ENCODE results near the gene HOXD3.

Gene HOXD3

DNA sequence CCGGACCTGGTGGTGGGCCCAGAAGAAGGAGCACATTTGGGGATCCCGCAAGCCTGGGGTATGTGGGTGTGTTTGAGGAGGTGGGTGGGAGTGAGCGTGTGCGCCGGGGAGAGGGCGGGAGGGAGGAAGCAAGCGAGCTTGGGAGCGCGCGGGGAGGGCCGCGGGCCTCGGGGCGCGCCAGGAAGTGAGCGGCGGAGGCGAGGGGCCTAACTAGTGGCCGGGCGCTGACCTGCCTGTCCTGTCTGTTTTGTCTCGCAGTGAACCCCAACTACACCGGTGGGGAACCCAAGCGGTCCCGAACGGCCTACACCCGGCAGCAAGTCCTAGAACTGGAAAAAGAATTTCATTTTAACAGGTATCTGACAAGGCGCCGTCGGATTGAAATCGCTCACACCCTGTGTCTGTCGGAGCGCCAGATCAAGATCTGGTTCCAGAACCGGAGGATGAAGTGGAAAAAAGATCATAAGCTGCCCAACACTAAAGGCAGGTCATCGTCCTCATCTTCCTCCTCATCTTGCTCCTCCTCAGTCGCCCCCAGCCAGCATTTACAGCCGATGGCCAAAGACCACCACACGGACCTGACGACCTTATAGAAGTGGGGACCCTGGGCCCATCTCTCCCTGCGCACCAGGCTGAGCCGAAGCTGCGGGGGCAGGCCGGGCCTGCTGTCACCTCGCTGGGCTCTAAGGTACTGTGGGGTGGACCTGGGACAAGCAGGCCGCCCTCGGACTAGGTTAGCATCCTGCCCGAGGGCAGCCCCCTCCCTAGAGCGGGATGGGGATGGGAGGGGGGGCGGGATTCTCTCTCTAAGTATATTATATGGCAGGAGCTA is 4.5 kb upstream of the HOXD3 start:
- Histone ChIP-seq H3K9me3 (replicated peaks; ENCODE audit: insufficient read depth, low read length) (no peaks in the 10 kb centered on the region), H3K4me3 (ENCODE audit: low read length) (no peak overlapping the region), H3K36me3 (replicated peaks; ENCODE audit: insufficient read depth, low read length) (no peaks in the 10 kb centered on the region), H3K9me2 (replicated peaks; ENCODE audit: insufficient read depth, low read length) (no peaks in the 10 kb centered on the region), H2AFZ (ENCODE audit: low read length) (no peak overlapping the region), H3K79me2 (ENCODE audit: low read length) (no peaks in the 10 kb centered on the region), H3K4me1 (ENCODE audit: low read length) (no peaks in the 10 kb centered on the region), H3K9ac (ENCODE audit: low read length) (no peak overlapping the region), H3K4me2 (ENCODE audit: low read depth, low read length) (no peak overlapping the region), H3K27ac (ENCODE audit: low read length) (no peak overlapping the region), H3K27me3 (replicated peaks; ENCODE audit: insufficient read depth, low read length) (peaks cover 15% of the 10 kb centered on the region), H3F3A (ENCODE audit: insufficient read depth, low read length) (no peaks in the 10 kb centered on the region), H4K20me1 (ENCODE audit: insufficient read depth, low read length) (no peaks in the 10 kb centered on the region)
- TF ChIP-seq EZH2 (optimal IDR thresholded peaks at IDR 0.05; ENCODE audit: low read depth, low read length): no peak
- TF ChIP-seq CTCF (IDR thresholded peaks at IDR 0.05; ENCODE audit: low read length): no peak
- no peak for TF ChIP-seq EZH2phosphoT487 (IDR thresholded peaks at IDR 0.05; ENCODE audit: low read length)
- no peak for DNase-seq

DNA sequence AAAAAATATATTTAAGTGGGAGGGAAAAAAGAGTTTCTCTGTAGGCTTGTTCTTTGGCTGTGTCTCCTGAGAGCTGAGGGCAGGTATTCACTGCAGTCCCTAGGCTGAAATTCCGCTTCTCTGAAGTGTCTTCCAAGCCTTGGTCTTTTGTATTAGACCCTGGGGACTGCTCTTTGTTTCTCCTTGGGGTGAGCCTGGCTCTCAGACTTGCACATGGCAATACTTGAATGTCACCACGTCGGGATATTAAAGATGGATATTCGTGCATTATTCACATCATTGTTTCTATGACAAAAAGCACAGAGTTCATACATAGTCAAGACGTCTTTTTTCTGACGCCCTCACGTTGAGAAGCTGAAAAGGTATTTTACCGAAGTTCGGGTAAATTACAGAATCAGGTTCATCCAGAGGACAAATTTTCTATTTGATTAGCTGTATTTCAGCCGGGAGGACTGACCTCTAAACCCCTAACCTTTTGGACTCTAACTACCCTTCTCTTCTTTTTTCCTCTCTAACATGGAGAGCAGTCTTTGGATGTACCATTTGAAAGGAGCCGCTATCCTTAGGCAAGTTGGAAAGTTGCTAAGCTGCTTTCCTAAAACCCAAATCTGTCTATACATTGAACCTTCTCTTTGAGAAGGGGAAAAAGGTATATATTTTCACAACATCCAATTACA is 2.4 kb upstream of the HOXD3 start:
- no peak overlapping the region for H3K4me2 ChIP-seq (ENCODE audit: low read depth, low read length)
- DNase-seq: no peak
- no peak for TF ChIP-seq EZH2 (optimal IDR thresholded peaks at IDR 0.05; ENCODE audit: low read depth, low read length)
- TF ChIP-seq EZH2phosphoT487 (IDR thresholded peaks at IDR 0.05; ENCODE audit: low read length): no peak
- TF ChIP-seq CTCF (IDR thresholded peaks at IDR 0.05; ENCODE audit: low read length): no peak
- H3K9ac ChIP-seq (ENCODE audit: low read length): no peak overlapping the region
- H3F3A ChIP-seq (ENCODE audit: insufficient read depth, low read length): no peaks in the 10 kb centered on the region
- H3K9me2 ChIP-seq (replicated peaks; ENCODE audit: insufficient read depth, low read length): no peaks in the 10 kb centered on the region
- H3K4me1 ChIP-seq (ENCODE audit: low read length): no peaks in the 10 kb centered on the region
- no peaks in the 10 kb centered on the region for H3K36me3 ChIP-seq (replicated peaks; ENCODE audit: insufficient read depth, low read length)
- H3K79me2 ChIP-seq (ENCODE audit: low read length): no peaks in the 10 kb centered on the region
- no peak overlapping the region for H3K27ac ChIP-seq (ENCODE audit: low read length)
- H4K20me1 ChIP-seq (ENCODE audit: insufficient read depth, low read length): no peaks in the 10 kb centered on the region
- no peaks in the 10 kb centered on the region for H3K9me3 ChIP-seq (replicated peaks; ENCODE audit: insufficient read depth, low read length)
- H2AFZ ChIP-seq (ENCODE audit: low read length): no peak overlapping the region
- peaks cover 11% of the 10 kb centered on the region for H3K27me3 ChIP-seq (replicated peaks; ENCODE audit: insufficient read depth, low read length)
- no peak overlapping the region for H3K4me3 ChIP-seq (ENCODE audit: low read length)

DNA sequence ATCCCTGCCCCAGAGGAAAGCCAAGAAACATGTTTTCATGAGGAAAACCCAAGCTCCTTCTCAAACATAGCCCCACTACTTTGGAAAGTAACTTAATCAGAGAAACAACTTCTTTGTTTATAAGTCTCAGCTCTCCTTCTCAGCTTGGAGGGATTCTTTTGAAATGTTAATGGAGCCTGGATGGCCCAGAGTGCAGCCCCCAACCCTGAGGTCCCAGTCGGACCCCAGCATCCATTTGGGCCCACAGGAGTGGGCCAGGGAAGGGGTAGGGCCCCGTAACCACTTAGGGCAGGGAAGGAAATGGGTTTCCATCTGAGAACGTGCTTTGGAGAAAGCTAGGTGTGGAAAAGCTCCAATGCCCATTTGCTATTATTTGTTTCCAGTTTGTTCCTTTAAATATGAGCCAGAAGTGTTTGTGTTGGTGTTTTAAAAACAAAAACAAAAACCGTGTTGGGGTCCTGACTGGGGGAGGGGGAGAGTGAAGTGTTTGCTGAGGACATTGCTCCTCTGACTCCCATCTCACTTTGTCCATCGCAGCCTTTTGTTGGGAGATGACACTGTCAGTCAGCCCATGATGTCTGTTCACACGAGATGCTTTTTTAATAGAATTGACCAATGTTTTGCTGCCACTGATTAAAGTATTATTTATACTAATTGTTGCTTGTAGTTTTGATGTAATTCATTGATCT is 1.6 kb upstream of the HOXD3 start:
- Histone ChIP-seq H3K9me3 (replicated peaks; ENCODE audit: insufficient read depth, low read length) (no peaks in the 10 kb centered on the region), H3K27ac (ENCODE audit: low read length) (no peak overlapping the region), H3K4me2 (ENCODE audit: low read depth, low read length) (no peak overlapping the region), H3K79me2 (ENCODE audit: low read length) (no peaks in the 10 kb centered on the region), H3K9ac (ENCODE audit: low read length) (no peak overlapping the region), H3K4me1 (ENCODE audit: low read length) (no peaks in the 10 kb centered on the region), H3K9me2 (replicated peaks; ENCODE audit: insufficient read depth, low read length) (no peaks in the 10 kb centered on the region), H4K20me1 (ENCODE audit: insufficient read depth, low read length) (no peaks in the 10 kb centered on the region), H2AFZ (ENCODE audit: low read length) (no peak overlapping the region), H3K36me3 (replicated peaks; ENCODE audit: insufficient read depth, low read length) (no peaks in the 10 kb centered on the region), H3K4me3 (ENCODE audit: low read length) (no peak overlapping the region), H3F3A (ENCODE audit: insufficient read depth, low read length) (no peaks in the 10 kb centered on the region), H3K27me3 (replicated peaks; ENCODE audit: insufficient read depth, low read length) (peaks cover 3% of the 10 kb centered on the region)
- DNase-seq: no peak
- TF ChIP-seq CTCF (IDR thresholded peaks at IDR 0.05; ENCODE audit: low read length) (no peak), EZH2 (optimal IDR thresholded peaks at IDR 0.05; ENCODE audit: low read depth, low read length) (no peak), EZH2phosphoT487 (IDR thresholded peaks at IDR 0.05; ENCODE audit: low read length) (no peak)
